ENCODE results near the gene ARHGAP18. TPM values are rescaled to one million over a fixed set of nuclear protein-coding genes. Genes with fewer than 3 reads are reported as not detected.

The ARHGAP18 gene
- total RNA-seq, 1 donor from 2014 or later = 57.9 TPM

GRCh38 chr6:129725341-129725740 lies 15.4 kb upstream of the ARHGAP18 start:
- no peak for TF ChIP-seq CTCF (IDR thresholded peaks at IDR 0.05)
- DNase-seq = no peak
- Histone ChIP-seq H3K4me3 (no peak overlapping the region), H3K4me1 (peaks cover 3% of the 10 kb centered on the region), H3K27ac (no peak overlapping the region), H3K36me3 (no peaks in the 10 kb centered on the region), H3K27me3 (ENCODE audit: low read depth) (no peaks in the 10 kb centered on the region), H3K9me3 (no peaks in the 10 kb centered on the region)
- ATAC-seq = no peak
- intact Hi-C loops (cut with DNase I) = no loop called here

GRCh38 chr6:129719692-129720091 lies 9.7 kb upstream of the ARHGAP18 start:
- Histone ChIP-seq H3K9me3 (no peaks in the 10 kb centered on the region), H3K4me1 (no peaks in the 10 kb centered on the region), H3K36me3 (no peaks in the 10 kb centered on the region), H3K27ac (no peak overlapping the region), H3K27me3 (ENCODE audit: low read depth) (no peaks in the 10 kb centered on the region), H3K4me3 (no peak overlapping the region)
- intact Hi-C loops (cut with DNase I) = no loop called here
- ATAC-seq (peak in 1 of 2 donors; percentile 30), DNase-seq (no peak)
- TF ChIP-seq CTCF (IDR thresholded peaks at IDR 0.05) = no peak

GRCh38 chr6:129717277-129717676 lies 7.3 kb upstream of the ARHGAP18 start:
- ATAC-seq = no peak
- Histone ChIP-seq H3K4me1 (no peaks in the 10 kb centered on the region), H3K27me3 (ENCODE audit: low read depth) (no peaks in the 10 kb centered on the region), H3K36me3 (no peaks in the 10 kb centered on the region), H3K9me3 (no peaks in the 10 kb centered on the region), H3K27ac (no peak overlapping the region), H3K4me3 (no peak overlapping the region)
- DNase-seq = no peak
- intact Hi-C loops (cut with DNase I) = no loop called here
- TF ChIP-seq CTCF (IDR thresholded peaks at IDR 0.05) = no peak

- TF ChIP-seq CTCF (IDR thresholded peaks at IDR 0.05) = no peak
- no peaks in the 10 kb centered on the region for H3K36me3 ChIP-seq
- intact Hi-C loops (cut with DNase I) = no loop called here
- H3K4me1 ChIP-seq = peaks cover 6% of the 10 kb centered on the region
- DNase-seq = no peak
- no peak overlapping the region for H3K27ac ChIP-seq
- no peaks in the 10 kb centered on the region for H3K9me3 ChIP-seq
- H3K27me3 ChIP-seq (ENCODE audit: low read depth) = no peaks in the 10 kb centered on the region
- H3K4me3 ChIP-seq = no peak overlapping the region
- ATAC-seq = no peak
Measured at GRCh38 chr6:129713806-129714333, 3.9 kb upstream of the ARHGAP18 start.

GRCh38 chr6:129711271-129711631 lies 1.3 kb upstream of the ARHGAP18 start:
- Histone ChIP-seq H3K4me3 (no peak overlapping the region), H3K9me3 (no peaks in the 10 kb centered on the region), H3K27ac (no peak overlapping the region), H3K4me1 (peaks cover 21% of the 10 kb centered on the region), H3K27me3 (ENCODE audit: low read depth) (no peaks in the 10 kb centered on the region), H3K36me3 (no peaks in the 10 kb centered on the region)
- no peak for DNase-seq
- no peak for TF ChIP-seq CTCF (IDR thresholded peaks at IDR 0.05)
- ATAC-seq = no peak
- intact Hi-C loops (cut with DNase I) = no loop called here
